Prostate gland (tissue), 2 donors: Measurements from ENCODE around the gene FNDC5. TPM values are rescaled to one million over a fixed set of nuclear protein-coding genes. Genes with fewer than 3 reads are reported as not detected.

ENCODE experiments used
- DNase-seq: peaks from one replicate; pipeline ENCODE4 v3.0.0-alpha.2; 2019; ENCODE audit warnings: low spot score
- H3K27ac ChIP-seq, 2 donors: fragments of 200-600 bp; sonication (generic); 2 replicates each; pipeline ENCODE4 v1.5.1; 2017 to 2019
- H3K27me3 ChIP-seq: fragments of 200-600 bp; sonication (generic); replicated peaks from 2 replicates; pipeline ENCODE4 v1.5.1; 2019; ENCODE audit not compliant: insufficient read depth
- H3K36me3 ChIP-seq, 2 donors: fragments of 200-600 bp; sonication (generic); 1 replicate in 1 of 2; 2 replicates in 1 of 2; pipeline versions ENCODE4 v1.5.1 to v1.8.1; 2017 to 2019
- H3K4me1 ChIP-seq: fragments of 200-600 bp; sonication (generic); replicated peaks from 2 replicates; pipeline ENCODE4 v1.5.1; 2019
- H3K4me3 ChIP-seq, 2 donors: fragments of 200-600 bp; sonication (generic); 2 replicates each; pipeline ENCODE4 v1.5.1; 2017 to 2019
- H3K9me3 ChIP-seq: fragments of 200-600 bp; sonication (generic); 2 replicates; pipeline ENCODE4 v1.5.1; 2017
- CTCF ChIP-seq, 4 experiments: fragments of 200-600 bp in 2 of 4; fragments of 450-650 bp in 2 of 4; sonication (generic) in 2 of 4; IDR thresholded peaks; 1 replicate in 3 of 4; 2 replicates in 1 of 4; pipeline ENCODE4 v1.5.1; 2016 to 2019; ENCODE audit warnings: antibody characterized with exemption in 4 of 4, mild to moderate bottlenecking in 2 of 4, moderate library complexity in 2 of 4
- POLR2A ChIP-seq: fragments of 450-650 bp; IDR thresholded peaks from one replicate; pipeline ENCODE4 v1.6.1; 2016; ENCODE audit warnings: antibody characterized with exemption, mild to moderate bottlenecking
- POLR2AphosphoS5 ChIP-seq: sonication (generic); formaldehyde crosslinking; IDR thresholded peaks from one replicate; pipeline ENCODE4 v1.6.1; 2017; ENCODE audit warnings: antibody characterized with exemption
- WGBS: methylation state at CpG from one replicate; pipeline ENCODE4 v1.1.5; 2018; 5-methylcytosine and 5-hydroxymethylcytosine counted together
- intact Hi-C: fragments of 100-400 bp; cut with DNase I; formaldehyde crosslinking; loops from one replicate; pipeline ENCODE4 v1.14.2; 2022
- total RNA-seq, 2 donors: library from RNA; depleted of rRNA; stranded (reverse); fragments of >200 nt; gene quantifications; one replicate each; pipeline ENCODE4 v1.1.0, GENCODE V29; 2016

Gene FNDC5
- total RNA-seq, 2 donors from 2014 or later: 1.5 to 19.1 TPM

GRCh38 chr1:32816676-32817158, 54.0 kb downstream of the FNDC5 start:
- intact Hi-C loops: no loop called here
- Histone ChIP-seq H3K27ac (peak overlapping the region; percentile 96 to 99), H3K4me1 (no peaks in the 10 kb centered on the region), H3K27me3 (no peaks in the 10 kb centered on the region), H3K4me3 (peak overlapping the region; percentile 72 to 95), H3K36me3 (no peaks in the 10 kb centered on the region), H3K9me3 (no peaks in the 10 kb centered on the region)
- under 1% methylated on average over 15 of the region's 15 CpGs for WGBS
- no peak for DNase-seq
- TF ChIP-seq POLR2A: no peak

- H3K4me3 ChIP-seq: no peak overlapping the region
- intact Hi-C loops: no loop called here
- no peaks in the 10 kb centered on the region for H3K9me3 ChIP-seq
- H3K4me1 ChIP-seq: no peaks in the 10 kb centered on the region
- H3K27me3 ChIP-seq: no peaks in the 10 kb centered on the region
- TF ChIP-seq POLR2A (no peak), CTCF (IDR thresholded peaks at IDR 0.05) (no peak), POLR2AphosphoS5 (no peak)
- no peaks in the 10 kb centered on the region for H3K36me3 ChIP-seq
- WGBS: 90% methylated on average over 11 of the region's 11 CpGs
- no peak for DNase-seq
- H3K27ac ChIP-seq: no peak overlapping the region
Measured at GRCh38 chr1:32813941-32814739, 56.6 kb downstream of the FNDC5 start.

Other genes starting within 250 kb of the FNDC5 start
- gene ZBTB8OS, start 220.4 kb downstream of the FNDC5 start, total RNA-seq: 10 to 100 TPM; 32.7 to 38.7 TPM
- gene RBBP4, start 219.7 kb downstream of the FNDC5 start, total RNA-seq: 100 to 1,000 TPM; 122 to 183 TPM
- 10 to 100 TPM in 1 of 2 donors, 1 to 10 TPM in 1; 7.9 to 18.2 TPM for gene SYNC, start 168.1 kb downstream of the FNDC5 start, total RNA-seq
- gene YARS1, start 53.6 kb downstream of the FNDC5 start, total RNA-seq: 10 to 100 TPM; 32.0 to 63.5 TPM
- 10 to 100 TPM; 27.1 to 72.5 TPM for gene S100PBP, start 53.3 kb downstream of the FNDC5 start, total RNA-seq
- gene HPCA, start 15.6 kb upstream of the FNDC5 start, total RNA-seq: 1 to 10 TPM in 1 of 2 donors, not detected in 1; 1.6 TPM
- gene TMEM54, start 30.5 kb upstream of the FNDC5 start, total RNA-seq: 100 to 1,000 TPM in 1 of 2 donors, 10 to 100 TPM in 1; 96.2 to 239 TPM
- 10 to 100 TPM; 16.7 to 77.8 TPM for gene RNF19B, start 93.9 kb upstream of the FNDC5 start, total RNA-seq
- gene AK2, start 166.0 kb upstream of the FNDC5 start, total RNA-seq: 100 to 1,000 TPM; 120 to 123 TPM
- gene AZIN2, start 210.2 kb upstream of the FNDC5 start, total RNA-seq: 10 to 100 TPM in 1 of 2 donors, 1 to 10 TPM in 1; 5.6 to 16.0 TPM